ENCODE results near the gene ADPRS. TPM values are rescaled to one million over a fixed set of nuclear protein-coding genes. Genes with fewer than 3 reads are reported as not detected.
A peak's percentile ranks its signal among the peaks of the same experiment; 100 is the strongest.

ADPRS gene, protein sequence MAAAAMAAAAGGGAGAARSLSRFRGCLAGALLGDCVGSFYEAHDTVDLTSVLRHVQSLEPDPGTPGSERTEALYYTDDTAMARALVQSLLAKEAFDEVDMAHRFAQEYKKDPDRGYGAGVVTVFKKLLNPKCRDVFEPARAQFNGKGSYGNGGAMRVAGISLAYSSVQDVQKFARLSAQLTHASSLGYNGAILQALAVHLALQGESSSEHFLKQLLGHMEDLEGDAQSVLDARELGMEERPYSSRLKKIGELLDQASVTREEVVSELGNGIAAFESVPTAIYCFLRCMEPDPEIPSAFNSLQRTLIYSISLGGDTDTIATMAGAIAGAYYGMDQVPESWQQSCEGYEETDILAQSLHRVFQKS
- 28.9 TPM for total RNA-seq

DNA sequence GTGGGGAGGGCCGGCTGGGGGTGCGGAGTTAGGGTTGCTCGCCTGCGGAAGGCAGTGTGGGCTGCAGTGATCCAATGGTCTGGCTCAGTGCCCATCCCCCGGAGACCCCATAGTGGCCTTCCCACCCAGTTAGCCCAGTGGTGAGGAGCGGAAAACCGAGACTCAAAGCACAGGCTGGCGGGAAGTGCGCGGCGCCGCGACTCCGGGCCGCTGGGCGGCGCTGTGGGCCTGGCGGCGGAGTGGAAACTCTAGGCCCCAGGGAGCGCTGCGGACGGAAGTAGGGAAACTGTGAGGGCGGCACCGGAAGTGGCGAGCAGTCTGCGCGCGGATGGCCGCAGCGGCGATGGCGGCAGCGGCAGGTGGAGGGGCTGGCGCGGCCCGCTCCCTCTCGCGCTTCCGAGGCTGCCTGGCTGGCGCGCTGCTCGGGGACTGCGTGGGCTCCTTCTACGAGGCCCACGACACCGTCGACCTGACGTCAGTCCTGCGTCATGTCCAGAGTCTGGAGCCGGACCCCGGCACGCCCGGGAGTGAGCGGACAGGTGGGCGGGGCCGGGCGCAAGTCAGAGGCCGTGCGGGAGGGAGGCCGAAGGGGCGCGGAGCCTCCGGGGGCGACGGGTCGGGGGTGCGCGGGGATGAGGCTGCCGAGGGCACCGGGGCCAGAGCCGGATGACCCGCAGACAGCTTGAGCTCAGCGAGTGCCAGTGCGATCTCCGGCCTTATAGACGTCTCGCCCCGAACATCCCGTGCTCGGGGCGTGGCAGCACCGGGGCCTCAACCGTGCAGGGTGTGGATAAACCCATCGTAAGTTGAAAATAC lies at the start of gene ADPRS:
ADPRS (plus strand) TSS at position 316 of the 816 bp plus-strand sequence; CDS start at position 329, 13 bp downstream.
- peak; percentile 89 for DNase-seq (ENCODE audit: low spot score)

DNA sequence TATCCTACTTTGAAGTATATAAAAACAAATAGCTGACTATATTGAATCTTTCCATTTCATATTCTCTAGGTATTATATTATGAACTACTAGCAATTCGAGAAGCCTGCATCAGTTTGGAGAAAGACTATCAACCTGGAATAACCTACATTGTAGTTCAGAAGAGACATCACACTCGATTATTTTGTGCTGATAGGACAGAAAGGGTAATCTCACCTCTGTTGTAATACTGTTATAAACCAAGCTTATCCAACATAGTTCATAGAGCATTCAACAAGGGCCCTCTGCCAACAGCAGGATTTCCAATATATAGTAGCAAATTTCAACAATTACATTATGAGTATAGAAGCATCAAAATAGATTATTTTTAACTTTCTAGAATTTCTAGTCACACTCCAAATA lies 48.5 kb upstream of the ADPRS start:
- no peak for DNase-seq (ENCODE audit: low spot score)

- no peak for DNase-seq (ENCODE audit: low spot score)
Observed at GRCh38 chr1:36051821-36052220, 36.9 kb upstream of the ADPRS start.

GRCh38 chr1:36053978-36054377 lies 34.7 kb upstream of the ADPRS start:
- no peak for DNase-seq (ENCODE audit: low spot score)

DNA sequence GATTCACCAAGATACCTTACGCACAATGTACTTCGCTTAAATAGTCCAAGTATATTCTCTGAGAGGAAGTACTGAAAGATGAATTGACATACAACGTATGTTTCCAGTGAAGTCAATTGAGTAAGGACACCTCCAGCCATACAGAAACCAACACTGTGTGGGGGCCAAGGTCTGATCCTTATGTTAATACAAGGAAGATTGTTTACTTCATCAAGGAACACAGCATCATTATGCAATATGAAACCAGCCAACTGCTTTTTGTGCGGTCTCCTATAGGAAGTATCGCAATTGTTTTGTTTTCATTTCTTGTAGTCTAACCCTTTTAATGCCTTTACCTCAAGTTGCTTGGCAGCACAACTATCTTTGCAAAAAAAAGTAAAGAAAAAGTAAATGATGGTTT lies 33.0 kb upstream of the ADPRS start:
- no peak for DNase-seq (ENCODE audit: low spot score)

DNA sequence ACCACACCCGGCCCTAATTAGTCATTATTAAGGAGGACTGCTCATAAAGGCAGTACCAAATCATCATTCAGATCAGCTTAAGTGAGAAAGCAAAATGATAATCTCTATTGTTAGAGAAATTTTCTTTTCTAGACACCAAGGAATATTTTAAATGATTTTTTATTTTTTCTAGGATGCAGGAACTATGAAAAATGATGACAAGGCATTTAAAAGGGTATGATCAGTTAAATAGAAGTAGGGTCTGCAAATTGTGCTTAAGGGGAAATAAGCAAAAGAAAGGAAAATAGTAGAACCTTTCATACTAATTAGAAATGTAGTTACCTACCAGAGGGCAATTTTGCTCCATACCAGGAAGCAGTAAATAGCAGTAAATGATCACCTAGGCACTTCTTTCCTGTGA lies 26.4 kb upstream of the ADPRS start:
- no peak for DNase-seq (ENCODE audit: low spot score)

- DNase-seq (ENCODE audit: low spot score): no peak
Observed at GRCh38 chr1:36067871-36068270, 20.8 kb upstream of the ADPRS start.

- DNase-seq (ENCODE audit: low spot score): no peak
Observed at GRCh38 chr1:36068866-36069265, 19.8 kb upstream of the ADPRS start.

DNA sequence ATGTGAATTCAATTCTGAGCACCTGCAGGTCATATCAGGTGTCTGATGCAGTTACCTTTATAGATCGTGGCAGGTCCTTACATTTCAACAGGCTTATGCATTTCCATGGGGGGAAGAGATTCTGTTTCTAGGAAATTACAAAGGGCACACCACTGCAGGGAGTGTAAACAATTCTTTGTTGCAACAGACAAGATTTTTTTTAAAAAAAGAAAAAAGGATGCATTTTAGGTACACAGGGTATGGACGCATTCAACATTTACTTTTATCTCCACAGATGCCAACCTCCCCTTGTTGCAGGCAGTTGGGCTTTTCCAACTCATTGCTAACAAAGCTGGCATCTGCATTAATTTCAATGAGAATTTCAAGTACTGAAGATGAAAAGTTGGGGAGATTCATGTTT lies 18.3 kb upstream of the ADPRS start:
- no peak for DNase-seq (ENCODE audit: low spot score)

DNA sequence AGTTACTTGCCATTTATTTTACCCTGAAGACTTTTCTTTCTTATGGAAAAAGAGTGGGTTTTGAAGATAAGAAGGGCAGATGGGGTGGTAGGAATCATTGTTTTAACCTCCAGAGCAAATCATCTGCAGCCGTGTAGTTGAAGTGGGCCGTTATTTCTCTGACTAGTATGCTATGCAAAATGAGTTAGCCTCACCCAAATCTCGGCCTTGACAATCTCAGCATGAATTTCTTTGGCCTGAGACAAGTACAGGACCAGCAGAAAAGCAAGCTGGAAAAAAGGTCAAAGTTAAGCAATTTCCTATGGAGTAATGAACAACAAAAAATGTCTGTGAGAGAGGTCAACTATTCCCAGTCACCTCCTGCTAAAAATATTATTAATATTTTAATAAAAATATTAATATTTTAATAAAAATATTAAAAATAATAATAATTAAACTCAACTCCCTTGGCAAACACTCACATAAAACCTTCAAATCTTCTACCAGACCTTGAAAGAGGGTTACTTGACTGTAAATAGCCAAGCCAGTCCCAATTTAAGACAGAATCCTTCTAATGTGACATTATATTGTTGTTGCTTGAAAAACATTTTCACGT lies 11.6 kb upstream of the ADPRS start:
- no peak for DNase-seq (ENCODE audit: low spot score)

GRCh38 chr1:36080236-36080635 lies 8.5 kb upstream of the ADPRS start:
- no peak for DNase-seq (ENCODE audit: low spot score)

GRCh38 chr1:36080801-36081200 lies 7.9 kb upstream of the ADPRS start:
- no peak for DNase-seq (ENCODE audit: low spot score)

DNA sequence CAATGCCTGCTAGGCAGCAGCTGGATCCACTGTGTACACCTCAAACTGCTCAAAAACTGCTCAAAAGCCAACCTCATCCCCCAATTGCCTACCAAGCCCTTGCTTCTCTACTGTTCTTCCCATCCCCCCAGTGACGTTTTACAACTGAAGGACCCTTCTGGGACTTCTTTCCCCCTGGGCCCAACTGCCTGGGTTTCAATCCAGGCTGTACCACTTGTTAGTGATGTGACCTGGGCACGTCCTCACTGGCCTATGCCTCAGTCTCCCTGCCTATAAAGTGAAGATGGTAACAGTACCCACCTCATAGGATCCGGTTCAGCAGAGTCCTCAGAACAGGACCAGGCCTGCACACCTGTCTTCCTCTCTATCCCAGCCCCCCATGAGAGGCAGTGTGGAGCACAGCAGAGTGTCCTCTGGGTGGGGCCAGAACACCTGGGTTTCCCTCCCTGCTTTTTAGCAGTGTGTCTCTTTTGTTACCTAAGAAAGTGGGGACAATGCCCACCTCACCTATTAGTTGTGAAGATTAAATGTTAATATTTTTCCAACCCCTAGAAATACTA lies 6.7 kb upstream of the ADPRS start:
- DNase-seq (ENCODE audit: low spot score): no peak

GRCh38 chr1:36083219-36083618 lies 5.5 kb upstream of the ADPRS start:
- no peak for DNase-seq (ENCODE audit: low spot score)

GRCh38 chr1:36083635-36084496 lies 4.8 kb upstream of the ADPRS start, which contains the start of gene TEKT2:
Gene TEKT2, plus strand, starts transcription at chr1:36084094. Its CDS starts 828 bp downstream, at chr1:36084922.
- DNase-seq (ENCODE audit: low spot score): no peak

DNA sequence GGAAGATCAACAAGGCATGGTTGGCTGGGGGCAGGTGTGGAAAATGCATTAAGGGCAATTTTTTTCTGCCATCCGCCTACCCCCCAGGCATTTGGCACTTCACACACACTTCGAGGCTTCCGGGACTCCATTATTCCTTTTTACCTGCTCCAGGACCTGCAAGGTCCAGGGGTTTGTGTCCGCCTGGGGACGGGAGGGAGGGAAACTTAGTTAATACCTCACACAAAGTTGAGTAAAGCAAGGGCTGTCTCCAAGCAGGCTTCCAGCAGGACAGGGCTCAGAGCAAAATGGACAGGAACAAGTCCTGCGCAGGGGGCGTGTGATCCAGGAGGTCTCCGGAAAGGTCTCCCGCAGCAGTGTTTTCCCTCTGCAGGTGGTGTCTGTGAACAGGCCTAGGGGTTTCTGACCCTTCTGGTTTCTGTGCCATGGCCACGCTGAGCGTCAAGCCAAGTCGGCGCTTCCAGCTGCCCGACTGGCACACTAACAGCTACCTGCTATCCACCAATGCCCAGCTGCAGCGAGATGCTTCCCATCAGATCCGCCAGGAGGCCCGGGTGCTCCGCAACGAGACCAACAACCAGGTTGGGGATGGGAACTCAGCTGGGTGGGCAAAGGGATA lies 4.1 kb upstream of the ADPRS start:
- no peak for DNase-seq (ENCODE audit: low spot score)

GRCh38 chr1:36085126-36085525 lies 3.6 kb upstream of the ADPRS start:
- no peak for DNase-seq (ENCODE audit: low spot score)

GRCh38 chr1:36085686-36086526 lies 2.8 kb upstream of the ADPRS start:
- no peak for DNase-seq (ENCODE audit: low spot score)

GRCh38 chr1:36086529-36087232 lies 2.0 kb upstream of the ADPRS start:
- no peak for DNase-seq (ENCODE audit: low spot score)

All from mucosa of gallbladder (tissue), 1 donor.